ES-I3 (cell line): ENCODE data around the gene GMPPA.

Source experiments
- H3K36me3 ChIP-seq: 2 replicates; pipeline ENCODE4 v1.6.1; 2013; ENCODE audit warnings: mild to moderate bottlenecking, low read length, control low read depth, moderate library complexity; ENCODE audit not compliant: insufficient read depth
- H3K4me1 ChIP-seq: 2 replicates; pipeline ENCODE4 v1.6.1; 2013; ENCODE audit warnings: mild to moderate bottlenecking, control low read depth, low read length; ENCODE audit not compliant: insufficient read depth
- H3K9ac ChIP-seq: 2 replicates; pipeline ENCODE4 v1.6.1; 2013; ENCODE audit warnings: low read depth, mild to moderate bottlenecking, low read length, moderate library complexity
- H3K9me3 ChIP-seq: 2 replicates; pipeline ENCODE4 v1.6.1; 2013; ENCODE audit warnings: mild to moderate bottlenecking, low read length, moderate library complexity; ENCODE audit not compliant: control insufficient read depth, insufficient read depth

The GMPPA gene

GRCh38 chr2:219462349-219462748 lies 36.3 kb upstream of the GMPPA start:
- Histone ChIP-seq H3K9ac (no peak overlapping the region), H3K9me3 (no peaks in the 10 kb centered on the region), H3K36me3 (no peaks in the 10 kb centered on the region; the same call in 1 of the 2 replicates), H3K4me1 (peaks cover 36% of the 10 kb centered on the region)

DNA sequence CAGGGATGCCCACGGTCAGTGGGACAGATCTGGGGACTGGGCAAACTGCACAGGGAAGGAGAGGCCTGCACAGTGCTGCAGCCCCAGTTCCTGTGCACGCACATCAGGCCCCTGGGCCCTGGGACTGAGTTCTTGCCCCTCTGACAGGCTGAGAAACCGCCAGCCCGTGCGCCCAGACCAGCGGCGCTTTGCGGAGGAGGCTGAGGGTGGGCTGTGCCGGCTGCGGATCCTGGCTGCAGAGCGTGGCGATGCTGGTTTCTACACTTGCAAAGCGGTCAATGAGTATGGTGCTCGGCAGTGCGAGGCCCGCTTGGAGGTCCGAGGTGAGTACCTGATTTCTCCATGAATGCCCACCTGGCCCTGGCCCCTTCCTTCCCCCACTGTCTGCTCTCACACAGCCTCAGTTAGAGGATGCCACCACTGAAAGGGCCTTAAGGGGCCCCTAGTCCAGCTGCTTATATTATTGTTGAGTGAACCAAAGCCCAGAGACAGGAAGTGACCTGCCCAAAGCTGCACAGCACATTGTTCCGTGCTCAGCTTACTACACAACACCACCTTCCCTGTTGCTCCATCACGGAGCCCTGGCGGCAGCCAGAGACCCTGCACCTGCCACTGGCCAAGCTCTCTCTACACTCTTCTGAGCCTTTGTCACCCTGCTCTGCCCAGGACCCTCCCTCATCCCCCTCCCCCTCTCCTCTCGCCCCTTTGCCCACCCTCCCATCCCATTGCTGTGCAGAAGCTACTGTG lies 34.2 kb upstream of the GMPPA start:
- Histone ChIP-seq H3K4me1 (peaks cover 21% of the 10 kb centered on the region), H3K9ac (no peak overlapping the region), H3K9me3 (no peaks in the 10 kb centered on the region), H3K36me3 (no peaks in the 10 kb centered on the region; the same call in 1 of the 2 replicates)

DNA sequence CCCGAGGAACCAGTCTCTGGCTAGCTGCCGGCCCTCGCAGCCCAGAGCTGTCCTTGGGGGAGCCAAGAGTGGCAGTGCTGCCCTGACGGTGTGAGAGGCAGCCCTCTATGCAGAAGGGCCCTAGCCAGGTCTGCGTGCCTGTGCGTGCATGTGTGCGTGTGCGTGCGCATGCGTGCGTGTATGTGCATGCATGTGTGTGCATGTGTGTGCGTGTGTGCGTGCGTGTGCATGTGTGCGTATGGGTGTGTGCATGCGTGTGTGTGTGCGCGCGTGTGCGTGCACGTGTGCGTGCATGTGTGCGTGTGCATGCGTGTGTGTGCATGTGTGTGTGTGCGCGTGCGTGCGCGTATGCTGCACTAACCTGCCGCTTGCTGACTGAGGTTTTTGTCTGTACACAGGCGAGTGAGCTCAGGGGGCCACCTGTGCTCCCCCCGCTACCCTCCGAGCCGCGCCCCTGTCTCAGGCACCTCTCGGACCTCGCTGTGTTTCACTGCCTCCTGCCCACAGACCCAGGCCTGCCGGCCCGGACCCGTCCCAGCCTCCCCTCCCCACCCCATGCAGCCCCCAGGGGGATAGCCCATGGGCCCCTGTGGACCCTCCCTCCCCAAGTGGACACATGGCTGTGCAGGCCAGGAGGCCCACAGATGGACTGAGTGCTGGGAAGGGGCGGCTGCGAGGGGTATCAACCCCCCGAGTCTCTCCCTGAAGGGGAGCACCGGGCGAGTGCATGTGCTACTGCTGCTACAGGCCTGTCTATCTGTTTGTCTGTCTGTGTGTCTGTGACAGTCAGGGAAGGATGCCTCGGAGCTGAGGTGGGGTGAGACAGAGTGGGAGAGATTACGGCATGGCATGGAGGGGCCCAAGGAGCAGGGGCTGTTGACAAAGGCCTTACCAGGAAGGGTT lies 32.8 kb upstream of the GMPPA start:
- Histone ChIP-seq H3K4me1 (peaks cover 11% of the 10 kb centered on the region), H3K9ac (no peak overlapping the region), H3K9me3 (no peaks in the 10 kb centered on the region), H3K36me3 (peaks cover 2% of the 10 kb centered on the region; the same call in 1 of the 2 replicates)

- peaks cover 3% of the 10 kb centered on the region; the same call in 1 of the 2 replicates for H3K4me1 ChIP-seq
- H3K36me3 ChIP-seq = peaks cover 2% of the 10 kb centered on the region; the same call in 1 of the 2 replicates
- H3K9me3 ChIP-seq = no peaks in the 10 kb centered on the region
Observed at GRCh38 chr2:219466816-219467735, 31.6 kb upstream of the GMPPA start.

GRCh38 chr2:219467736-219468075 lies 31.0 kb upstream of the GMPPA start:
- H3K4me1 ChIP-seq = peaks cover 3% of the 10 kb centered on the region; the same call in 1 of the 2 replicates
- peaks cover 2% of the 10 kb centered on the region; the same call in 1 of the 2 replicates for H3K36me3 ChIP-seq
- H3K9me3 ChIP-seq = no peaks in the 10 kb centered on the region
- no peak overlapping the region for H3K9ac ChIP-seq

More at GRCh38 chr2:219466816-219467735, 31.6 kb upstream of the GMPPA start:
- H3K9ac ChIP-seq = no peak overlapping the region

DNA sequence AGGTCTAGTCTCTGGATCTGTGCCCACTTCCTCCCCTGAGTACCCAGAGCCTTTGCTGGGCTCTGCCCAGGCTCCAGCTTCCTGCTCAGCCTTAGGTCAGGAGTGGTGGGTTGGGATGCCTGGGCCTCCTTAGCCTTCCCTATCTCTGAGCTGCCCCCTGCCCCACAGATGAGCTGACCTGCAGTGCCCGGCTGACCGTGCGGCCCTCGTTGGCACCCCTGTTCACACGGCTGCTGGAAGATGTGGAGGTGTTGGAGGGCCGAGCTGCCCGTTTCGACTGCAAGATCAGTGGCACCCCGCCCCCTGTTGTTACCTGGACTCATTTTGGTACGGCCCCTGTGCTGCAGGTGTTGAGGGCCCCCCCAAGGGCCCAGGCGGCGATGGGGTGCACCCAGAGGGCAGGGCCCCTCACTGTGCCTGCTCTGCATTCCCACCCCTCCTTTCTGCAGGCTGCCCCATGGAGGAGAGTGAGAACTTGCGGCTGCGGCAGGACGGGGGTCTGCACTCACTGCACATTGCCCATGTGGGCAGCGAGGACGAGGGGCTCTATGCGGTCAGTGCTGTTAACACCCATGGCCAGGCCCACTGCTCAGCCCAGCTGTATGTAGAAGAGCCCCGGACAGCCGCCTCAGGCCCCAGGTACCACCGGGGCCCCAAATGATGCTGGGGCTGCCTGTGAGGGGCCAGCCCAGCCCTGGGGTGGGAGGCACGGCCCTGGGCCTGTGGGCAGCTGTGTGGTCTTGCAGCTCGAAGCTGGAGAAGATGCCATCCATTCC lies 30.1 kb upstream of the GMPPA start:
- H3K4me1 ChIP-seq = peaks cover 3% of the 10 kb centered on the region; the same call in 1 of the 2 replicates
- H3K9ac ChIP-seq = no peak overlapping the region
- H3K9me3 ChIP-seq = no peaks in the 10 kb centered on the region
- peaks cover 2% of the 10 kb centered on the region; the same call in 1 of the 2 replicates for H3K36me3 ChIP-seq

GRCh38 chr2:219469186-219469724 lies 29.4 kb upstream of the GMPPA start:
- Histone ChIP-seq H3K4me1 (peaks cover 3% of the 10 kb centered on the region; the same call in 1 of the 2 replicates), H3K36me3 (peaks cover 2% of the 10 kb centered on the region; the same call in 1 of the 2 replicates), H3K9ac (no peak overlapping the region), H3K9me3 (no peaks in the 10 kb centered on the region)

GRCh38 chr2:219470429-219470828 lies 28.3 kb upstream of the GMPPA start:
- H3K4me1 ChIP-seq = peaks cover 9% of the 10 kb centered on the region
- H3K36me3 ChIP-seq = 0 out of 2 replicates have a peak, but pooled peaks cover 2% of the 10 kb centered on the region
- H3K9ac ChIP-seq = no peak overlapping the region
- no peaks in the 10 kb centered on the region for H3K9me3 ChIP-seq

DNA sequence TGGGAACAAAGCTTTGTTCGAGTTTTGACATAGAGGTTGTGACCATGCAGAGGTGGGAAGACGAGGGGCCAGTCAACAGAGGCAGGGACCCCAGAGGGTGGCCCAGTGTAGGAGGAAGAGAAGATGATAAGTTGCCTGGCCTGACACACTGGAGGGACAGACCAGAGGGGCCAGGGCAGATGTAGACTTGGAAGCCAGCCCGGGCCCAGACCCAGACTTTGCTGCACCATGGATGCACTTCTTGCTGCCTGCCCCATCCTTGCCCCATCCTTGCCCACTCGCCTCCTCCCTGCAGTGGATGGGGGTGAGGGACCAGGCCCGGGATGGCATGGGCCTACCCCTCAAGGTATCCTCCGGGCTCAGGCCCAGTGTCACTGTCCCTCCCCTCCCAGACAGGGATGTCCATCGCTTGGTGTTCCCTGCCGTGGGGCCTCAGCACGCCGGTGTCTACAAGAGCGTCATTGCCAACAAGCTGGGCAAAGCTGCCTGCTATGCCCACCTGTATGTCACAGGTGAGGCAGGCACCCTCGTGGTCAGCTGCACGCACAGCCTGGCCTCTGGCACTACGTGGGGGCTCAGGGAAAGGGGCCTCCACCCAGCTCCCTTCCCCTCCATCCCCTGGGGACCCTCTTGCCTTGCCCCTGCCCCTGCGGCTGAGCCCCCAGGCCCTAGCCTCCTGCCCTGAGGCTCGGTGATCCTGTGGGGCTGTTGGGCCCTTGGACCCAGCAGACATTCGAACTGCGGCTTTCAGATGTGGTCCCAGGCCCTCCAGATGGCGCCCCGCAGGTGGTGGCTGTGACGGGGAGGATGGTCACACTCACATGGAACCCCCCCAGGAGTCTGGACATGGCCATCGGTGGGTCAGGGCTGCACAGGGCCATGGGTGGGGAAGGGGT lies 27.0 kb upstream of the GMPPA start:
- Histone ChIP-seq H3K36me3 (0 out of 2 replicates have a peak, but pooled peaks cover 2% of the 10 kb centered on the region), H3K9me3 (no peaks in the 10 kb centered on the region), H3K9ac (no peak overlapping the region), H3K4me1 (peaks cover 12% of the 10 kb centered on the region)

DNA sequence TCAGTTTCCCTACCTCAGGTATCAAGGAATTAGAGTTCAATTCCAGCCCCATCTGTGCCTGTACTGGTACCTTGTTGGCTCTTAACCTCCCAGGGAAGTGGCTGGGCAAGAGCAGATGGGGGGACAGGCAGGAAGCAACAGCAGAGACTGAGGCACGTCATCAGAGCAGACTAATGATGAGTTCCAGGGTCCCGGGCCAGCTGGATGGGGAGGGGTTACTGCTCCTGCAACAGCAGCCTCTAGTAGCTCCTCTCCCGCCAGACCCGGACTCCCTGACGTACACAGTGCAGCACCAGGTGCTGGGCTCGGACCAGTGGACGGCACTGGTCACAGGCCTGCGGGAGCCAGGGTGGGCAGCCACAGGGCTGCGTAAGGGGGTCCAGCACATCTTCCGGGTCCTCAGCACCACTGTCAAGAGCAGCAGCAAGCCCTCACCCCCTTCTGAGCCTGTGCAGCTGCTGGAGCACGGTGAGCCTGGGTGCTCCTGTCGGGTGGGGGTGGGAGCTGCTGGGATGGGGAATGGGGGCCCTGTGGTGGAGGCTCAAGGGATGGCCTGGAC lies 26.0 kb upstream of the GMPPA start:
- no peaks in the 10 kb centered on the region for H3K9me3 ChIP-seq

GRCh38 chr2:219473511-219473910 lies 25.2 kb upstream of the GMPPA start:
- H3K4me1 ChIP-seq = peaks cover 17% of the 10 kb centered on the region
- H3K9ac ChIP-seq = no peak overlapping the region
- no peaks in the 10 kb centered on the region for H3K9me3 ChIP-seq
- 0 out of 2 replicates have a peak, but pooled peaks cover 2% of the 10 kb centered on the region for H3K36me3 ChIP-seq

More for the DNA sequence above, 26.0 kb upstream of the GMPPA start:
- Histone ChIP-seq H3K36me3 (0 out of 2 replicates have a peak, but pooled peaks cover 2% of the 10 kb centered on the region), H3K9ac (no peak overlapping the region), H3K4me1 (peaks cover 17% of the 10 kb centered on the region)
